Activated CD4-positive, alpha-beta T cell treated with anti-CD3 and anti-CD28 coated beads, Interleukin-2, amount 50 U/mL, for 48 hours (primary cell): ENCODE measurements around the gene FILIP1L.

ENCODE experiments used
- DNase-seq, 2 experiments: peaks; one replicate each; pipeline ENCODE4 v3.0.0-alpha.2; 2020

The FILIP1L gene

DNA sequence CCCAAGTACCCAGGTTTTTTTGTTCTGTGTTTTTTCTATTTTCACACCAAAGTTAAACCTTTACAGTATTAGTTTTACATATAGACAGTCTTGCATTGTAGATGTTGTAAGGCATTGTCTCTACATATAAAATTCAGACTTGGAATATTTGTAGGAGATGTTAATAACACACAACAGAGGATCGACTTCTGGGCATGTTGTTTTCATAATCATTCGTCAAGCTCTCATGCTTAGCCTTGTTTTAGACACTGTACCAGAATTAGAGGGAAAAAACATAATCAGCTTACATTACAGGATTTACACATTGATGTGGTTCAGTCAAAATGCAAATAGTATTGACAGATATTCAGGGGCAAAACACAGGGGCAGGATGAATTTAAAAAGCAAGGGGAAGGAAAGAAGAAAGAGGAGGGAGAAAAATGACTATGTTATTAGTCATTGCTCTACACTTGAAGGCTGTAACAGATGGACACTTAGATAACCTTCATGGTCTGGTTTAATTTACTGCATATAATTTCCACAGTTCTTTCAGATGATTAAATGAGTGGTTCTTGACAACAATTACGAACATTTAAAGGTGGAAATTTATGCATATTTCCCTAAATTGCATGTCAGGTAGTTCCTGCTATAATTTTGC lies 289.2 kb downstream of the FILIP1L start:
- no peak for DNase-seq

DNA sequence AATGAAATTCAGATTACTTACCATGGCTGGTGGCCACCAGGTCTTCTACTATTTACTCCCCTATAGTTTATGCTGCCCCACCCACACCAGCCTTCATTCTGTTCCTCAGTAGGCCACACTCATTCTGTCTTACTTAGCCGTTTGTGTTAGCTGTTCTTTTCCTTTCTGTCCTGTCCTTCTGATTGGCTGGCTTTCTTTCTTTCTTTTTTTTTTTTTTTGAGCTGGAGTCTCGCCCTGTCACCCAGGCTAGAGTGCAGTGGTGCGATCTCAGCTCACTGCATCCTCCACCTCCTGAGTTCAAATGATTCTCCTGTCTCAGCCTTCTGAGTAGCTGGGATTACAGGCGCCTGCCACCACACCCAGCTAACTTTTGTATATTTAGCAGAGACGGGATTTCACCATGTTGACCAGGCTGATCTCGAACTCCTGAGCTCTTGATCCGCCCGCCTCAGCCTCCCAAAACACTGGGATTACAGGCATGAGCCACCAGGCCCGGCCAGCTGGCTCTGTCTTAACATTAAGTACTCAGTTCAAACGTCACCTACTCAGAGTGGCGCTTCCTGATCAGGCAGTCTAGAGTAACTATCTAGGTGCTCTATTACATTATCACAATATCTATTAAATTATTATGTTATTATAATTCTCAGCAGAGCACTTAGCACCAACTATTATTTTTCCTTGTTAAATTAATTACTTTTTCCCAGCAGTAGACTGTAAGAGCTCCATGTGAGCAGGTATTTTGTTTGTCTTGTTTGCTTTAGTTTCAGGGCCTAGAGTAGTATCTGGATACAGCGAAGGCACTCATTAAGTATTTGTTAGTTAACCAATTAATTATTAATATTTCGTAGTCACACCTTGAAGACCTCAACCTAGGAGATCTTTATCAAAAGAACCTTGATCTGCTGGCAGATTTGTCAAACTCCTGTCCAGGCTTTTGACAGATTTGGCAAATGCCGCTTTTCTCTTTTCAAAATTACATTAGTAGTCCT lies 290.3 kb downstream of the FILIP1L start:
- DNase-seq, result no peak

DNA sequence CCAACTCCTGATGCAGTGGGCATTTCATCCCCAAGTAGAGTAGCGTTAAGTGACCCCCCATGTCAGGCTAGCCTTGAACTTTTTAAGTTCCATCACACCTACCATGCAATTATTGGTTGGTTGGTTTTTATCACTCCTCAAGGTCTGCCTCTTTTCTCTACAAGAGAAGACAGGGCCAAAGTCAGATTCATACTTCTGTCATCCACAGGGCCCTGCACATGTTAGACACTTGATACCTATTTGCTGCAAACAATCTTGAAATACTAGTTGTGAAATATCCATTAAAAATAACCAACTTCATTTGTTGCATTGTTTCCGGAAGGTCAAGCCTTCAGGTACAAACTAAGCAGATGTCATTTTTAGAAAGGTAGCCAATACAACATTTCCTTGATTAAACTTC lies 295.5 kb downstream of the FILIP1L start:
- no peak for DNase-seq

DNA sequence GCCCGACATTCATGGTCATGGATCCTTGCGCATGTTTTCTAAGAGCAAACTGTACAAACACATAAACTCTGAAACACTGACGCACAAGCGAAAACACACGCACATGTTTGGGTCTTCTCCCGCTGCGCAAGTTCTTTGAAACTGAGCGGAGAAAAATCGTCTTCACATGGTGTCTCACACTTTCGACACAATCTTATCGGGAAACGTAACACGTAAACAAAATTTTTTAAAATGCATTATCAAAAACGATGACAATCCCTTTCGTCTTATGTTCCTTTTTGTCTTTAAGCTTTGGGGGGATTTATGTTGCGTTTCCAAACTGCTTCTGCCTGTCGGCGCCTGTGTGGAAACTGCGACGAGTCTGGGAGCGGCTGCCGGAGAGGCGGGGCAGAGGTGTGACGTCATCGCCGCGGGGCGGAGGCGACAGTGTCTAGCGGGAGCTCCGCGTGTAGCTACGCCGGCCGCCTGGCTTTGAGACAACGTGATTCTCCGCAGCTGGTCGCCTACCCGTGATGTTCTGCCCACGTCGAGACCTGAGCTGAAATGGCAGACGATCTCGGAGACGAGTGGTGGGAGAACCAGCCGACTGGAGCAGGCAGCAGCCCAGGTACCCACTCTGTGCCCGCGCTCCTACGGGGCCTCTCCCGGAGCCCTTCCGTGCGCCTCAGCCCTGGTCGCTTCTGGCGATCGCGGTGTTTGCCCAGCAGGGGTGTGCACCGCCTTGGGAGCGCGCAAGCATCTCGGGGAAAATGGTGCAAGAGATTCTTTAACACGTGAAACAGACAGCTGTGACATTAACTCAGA lies 296.7 kb downstream of the FILIP1L start, which contains the start of gene CMSS1:
Gene CMSS1 (plus strand): TSS at position 426 of the 804 bp plus-strand sequence.
- peak; percentile 97 for DNase-seq

DNA sequence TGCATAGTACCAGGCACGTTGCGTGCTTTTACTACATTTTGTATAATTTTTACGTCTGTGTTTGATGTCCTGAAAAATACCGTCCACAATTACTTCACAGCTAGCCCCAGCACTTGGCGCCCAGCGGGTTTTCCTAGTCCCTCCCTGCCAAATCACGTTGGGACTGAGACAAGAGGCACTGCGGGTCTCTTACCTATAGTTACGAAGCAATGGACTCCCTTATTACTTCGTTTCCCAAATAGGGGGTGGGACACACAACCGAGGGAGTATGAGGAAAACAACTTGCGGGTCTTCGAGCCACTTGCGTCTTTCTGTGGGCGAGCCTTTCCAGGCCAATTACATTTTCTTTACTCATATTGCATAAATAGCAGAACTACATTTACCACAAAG lies 297.3 kb downstream of the FILIP1L start:
- DNase-seq, result peak; percentile 12 to 21

DNA sequence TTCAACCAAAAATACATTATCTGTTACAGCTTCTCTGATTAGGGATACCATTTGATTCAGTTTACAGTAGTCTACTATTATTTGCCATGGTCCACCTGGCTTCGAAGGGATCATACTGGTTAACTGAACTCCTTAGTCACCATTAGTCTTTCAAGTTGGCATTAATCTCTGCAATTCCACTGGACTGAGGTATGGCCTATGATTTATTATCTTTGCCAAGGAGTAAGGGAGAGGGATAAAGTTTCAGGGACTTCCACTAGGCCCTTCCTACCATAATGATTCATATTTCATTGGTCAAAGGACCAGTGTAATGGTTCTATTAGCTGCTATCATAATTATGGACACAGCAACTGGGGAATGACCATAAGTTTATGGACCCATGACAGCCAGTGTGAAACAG lies 303.9 kb downstream of the FILIP1L start:
- no peak for DNase-seq

DNA sequence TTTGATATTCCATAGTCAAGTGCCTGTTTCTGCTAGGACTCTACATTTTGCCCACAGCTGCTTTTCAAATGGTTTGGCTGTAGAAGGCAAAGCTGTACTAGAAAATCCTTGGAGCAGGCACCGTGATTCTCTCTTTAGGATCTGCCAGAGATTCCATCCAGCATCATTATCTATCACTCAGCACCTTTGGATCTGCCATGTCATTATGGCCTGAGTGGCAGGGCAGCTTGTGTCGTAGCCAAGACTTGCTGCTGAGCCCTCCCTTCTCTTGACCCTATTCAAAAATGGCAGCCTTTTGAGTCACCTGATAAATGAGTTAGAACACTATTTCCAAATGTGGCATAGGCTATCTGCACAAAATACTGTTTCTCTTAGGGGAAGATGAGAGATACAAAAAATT lies 304.7 kb downstream of the FILIP1L start:
- no peak for DNase-seq

DNA sequence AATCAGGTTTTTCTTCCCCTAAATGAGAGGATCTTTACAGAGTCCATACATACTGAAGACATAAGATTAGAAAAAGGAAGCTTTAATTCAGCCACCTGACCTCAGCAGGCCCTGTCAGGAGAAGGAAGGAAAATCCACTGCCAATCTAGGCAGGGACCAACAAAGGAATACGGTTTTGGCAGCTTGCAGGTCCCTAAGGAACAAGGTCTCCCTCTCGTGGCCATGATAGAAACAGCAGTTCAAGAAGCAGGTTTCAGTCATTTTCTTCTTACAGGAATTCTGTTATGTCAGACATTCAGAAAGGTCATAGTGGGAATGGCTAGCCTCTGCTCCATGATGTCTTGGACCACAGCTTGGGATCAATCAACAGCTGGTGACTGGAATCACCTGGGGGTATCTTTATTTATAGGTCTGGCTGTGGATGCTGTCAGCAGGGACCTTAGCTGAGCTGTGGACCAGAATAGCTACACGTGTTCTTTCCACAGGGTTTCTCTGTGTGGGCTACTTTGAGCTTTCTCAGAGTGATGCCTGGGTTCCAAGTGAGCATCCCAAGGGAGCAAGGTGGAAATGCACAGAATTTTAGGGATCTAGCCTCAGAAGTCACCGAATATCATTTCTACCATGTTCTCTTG lies 306.0 kb downstream of the FILIP1L start:
- peak; percentile 29 to 36 for DNase-seq

DNA sequence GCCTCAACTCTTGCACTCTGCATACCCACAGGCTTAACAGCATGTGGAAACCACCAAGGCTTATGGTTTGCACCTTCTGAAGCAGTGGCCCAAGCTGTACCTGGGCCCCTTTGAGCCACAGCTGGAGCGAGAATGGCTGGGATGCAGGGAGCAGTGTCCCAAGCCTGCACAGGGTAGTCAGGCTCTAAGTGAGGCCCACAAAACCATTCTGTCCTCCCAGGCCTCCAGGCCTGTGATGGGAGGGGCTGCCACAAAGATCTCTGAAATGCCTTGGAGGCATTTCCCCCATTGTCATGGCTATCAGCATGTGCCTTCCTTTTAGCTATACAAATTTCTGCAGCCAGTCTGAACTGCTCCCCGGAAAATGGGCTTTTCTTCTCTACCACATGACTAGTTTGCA lies 309.1 kb downstream of the FILIP1L start:
- no peak for DNase-seq

DNA sequence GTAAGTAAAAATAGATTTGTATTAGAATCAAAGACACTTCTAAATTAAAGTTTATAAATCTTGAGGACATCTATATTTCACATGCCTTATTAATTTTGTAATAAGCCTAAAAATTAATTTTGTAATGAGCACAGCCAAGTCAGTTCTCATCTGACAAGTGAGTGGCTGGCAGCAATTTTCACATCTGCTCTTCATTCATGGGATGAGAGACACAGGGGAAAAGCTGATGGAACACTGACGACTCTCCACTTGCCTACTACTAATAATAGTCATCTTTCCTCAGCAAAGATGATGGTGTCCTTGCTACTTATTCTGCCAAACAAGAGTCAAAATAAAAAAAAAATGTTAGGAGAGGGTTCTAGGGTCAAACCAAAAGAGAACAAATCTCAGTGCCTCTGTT lies 311.0 kb downstream of the FILIP1L start:
- no peak for DNase-seq

DNA sequence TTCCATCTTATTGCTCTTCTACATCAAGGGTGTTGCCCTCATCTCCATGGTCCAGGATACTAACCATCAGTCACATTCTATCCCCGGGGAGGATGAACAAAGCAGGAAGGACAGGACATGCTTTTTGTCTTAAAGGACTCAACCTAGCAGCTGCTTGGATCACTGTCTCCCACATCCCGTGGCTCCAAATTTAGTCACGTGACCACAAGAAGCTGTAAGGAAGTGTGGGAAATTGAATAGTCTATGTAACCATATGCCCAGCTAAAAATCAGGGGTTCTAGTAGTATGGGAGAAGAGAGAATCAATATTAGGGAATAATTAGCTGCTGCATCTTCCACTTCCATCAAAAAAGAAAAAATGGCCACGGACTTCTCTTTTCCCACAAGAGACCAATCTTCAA lies 314.9 kb downstream of the FILIP1L start:
- no peak for DNase-seq

DNA sequence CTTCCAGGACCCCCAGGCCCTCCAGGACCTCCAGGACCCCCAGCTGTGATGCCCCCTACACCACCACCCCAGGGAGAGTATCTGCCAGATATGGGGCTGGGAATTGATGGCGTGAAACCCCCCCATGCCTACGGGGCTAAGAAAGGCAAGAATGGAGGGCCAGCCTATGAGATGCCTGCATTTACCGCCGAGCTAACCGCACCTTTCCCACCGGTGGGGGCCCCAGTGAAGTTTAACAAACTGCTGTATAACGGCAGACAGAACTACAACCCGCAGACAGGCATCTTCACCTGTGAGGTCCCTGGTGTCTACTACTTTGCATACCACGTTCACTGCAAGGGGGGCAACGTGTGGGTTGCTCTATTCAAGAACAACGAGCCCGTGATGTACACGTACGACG lies 318.7 kb downstream of the FILIP1L start:
- DNase-seq, result no peak

DNA sequence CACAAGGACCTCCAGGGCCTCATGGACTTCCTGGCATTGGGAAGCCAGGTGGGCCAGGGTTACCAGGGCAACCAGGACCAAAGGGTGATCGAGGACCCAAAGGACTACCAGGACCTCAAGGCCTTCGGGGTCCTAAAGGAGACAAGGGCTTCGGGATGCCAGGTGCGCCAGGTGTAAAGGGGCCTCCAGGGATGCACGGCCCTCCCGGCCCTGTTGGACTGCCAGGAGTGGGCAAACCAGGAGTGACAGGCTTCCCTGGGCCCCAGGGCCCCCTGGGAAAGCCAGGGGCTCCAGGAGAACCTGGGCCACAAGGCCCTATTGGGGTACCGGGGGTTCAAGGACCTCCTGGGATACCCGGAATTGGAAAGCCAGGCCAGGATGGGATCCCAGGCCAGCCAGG lies 319.8 kb downstream of the FILIP1L start:
- DNase-seq, result no peak

DNA sequence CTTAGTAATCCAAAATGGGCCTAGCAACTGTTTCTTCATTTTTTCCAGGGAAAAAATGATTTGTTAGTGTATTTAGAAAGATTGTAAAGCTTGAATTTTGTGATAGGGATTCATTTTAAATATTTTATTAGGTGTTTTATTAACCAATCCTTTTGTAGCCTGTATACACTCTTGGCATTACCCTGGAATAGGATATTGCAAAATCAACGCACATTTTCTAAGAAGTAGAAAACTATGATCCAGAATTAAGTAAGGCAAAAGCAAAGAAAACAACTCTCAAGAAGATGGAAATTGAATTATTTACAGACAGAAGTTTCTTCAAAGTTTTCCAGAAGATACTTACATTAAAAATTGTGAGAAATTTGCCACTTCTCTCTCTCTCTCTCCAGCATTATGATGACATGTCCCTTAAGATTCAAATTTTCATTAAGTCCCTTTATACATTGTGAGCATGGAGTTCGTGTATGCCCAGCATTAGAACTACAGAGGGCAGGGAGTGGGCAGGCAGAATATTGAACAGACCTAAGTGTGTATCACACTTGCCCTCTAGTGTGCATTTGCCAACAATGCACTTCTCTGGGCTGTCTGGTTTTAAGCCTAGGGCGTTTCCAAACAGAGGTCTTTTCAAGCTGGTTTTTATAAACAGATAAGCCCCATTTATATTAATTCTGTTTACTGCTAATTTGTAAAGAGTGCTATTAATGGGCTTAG lies 325.1 kb downstream of the FILIP1L start:
- peak in 1 of 2 experiments; percentile 13 for DNase-seq
